Hematopoietic multipotent progenitor cell treated with erythropoietin and hydrocortisone succinate and interleukin-3 and kit ligand, for 4 days (in vitro differentiated cells): ENCODE data around the gene GPR139.

Experiments used
- DNase-seq: peaks from one replicate; pipeline ENCODE4 v3.0.0-alpha.2; 2015

GPR139 gene

GRCh38 chr16:20073203-20074098, at the start of gene GPR139:
GPR139 (minus strand) TSS chr16:20073890; CDS start chr16:20073616, 274 bp downstream.
- no peak for DNase-seq

GRCh38 chr16:20122011-20122410, 48.3 kb upstream of the GPR139 start:
- DNase-seq, result no peak

GRCh38 chr16:20114356-20114755, 40.7 kb upstream of the GPR139 start:
- no peak for DNase-seq

- DNase-seq, result no peak
These were observed 37.5 kb upstream of the GPR139 start for GRCh38 chr16:20111143-20111542.

- DNase-seq, result no peak
These were observed 33.4 kb upstream of the GPR139 start for GRCh38 chr16:20107083-20107482.

- DNase-seq, result no peak
These were observed 31.0 kb upstream of the GPR139 start for GRCh38 chr16:20104563-20105183.

- no peak for DNase-seq
These were observed 28.8 kb upstream of the GPR139 start for GRCh38 chr16:20102521-20102920.

- DNase-seq, result no peak
These were observed 28.3 kb upstream of the GPR139 start for GRCh38 chr16:20102021-20102420.

- DNase-seq, result no peak
These were observed 25.7 kb upstream of the GPR139 start for GRCh38 chr16:20099375-20099774.

GRCh38 chr16:20094157-20094556, 20.5 kb upstream of the GPR139 start:
- no peak for DNase-seq

- DNase-seq, result no peak
These were observed 15.7 kb upstream of the GPR139 start for GRCh38 chr16:20089246-20089965.

- no peak for DNase-seq
These were observed 11.0 kb upstream of the GPR139 start for GRCh38 chr16:20084624-20085226.

- DNase-seq, result no peak
These were observed 5.4 kb upstream of the GPR139 start for GRCh38 chr16:20079106-20079505.

GRCh38 chr16:20075243-20075642, 1.6 kb upstream of the GPR139 start:
- no peak for DNase-seq

- no peak for DNase-seq
These were observed 655 bp upstream of the GPR139 start for GRCh38 chr16:20074099-20074991.

- no peak for DNase-seq
These were observed 852 bp downstream of the GPR139 start for GRCh38 chr16:20072874-20073202.

GRCh38 chr16:20072146-20072873, 1.4 kb downstream of the GPR139 start:
- DNase-seq, result no peak

- no peak for DNase-seq
These were observed 8.8 kb downstream of the GPR139 start for GRCh38 chr16:20064931-20065330.

- DNase-seq, result no peak
These were observed 9.2 kb downstream of the GPR139 start for GRCh38 chr16:20064520-20064919.

- DNase-seq, result no peak
These were observed 12.6 kb downstream of the GPR139 start for GRCh38 chr16:20061132-20061531.

- no peak for DNase-seq
These were observed 17.3 kb downstream of the GPR139 start for GRCh38 chr16:20056436-20056835.

- DNase-seq, result no peak
These were observed 20.4 kb downstream of the GPR139 start for GRCh38 chr16:20053336-20053735.
